Measurements from ENCODE around the gene C1QL4.

GRCh38 chr12:49294086-49294803, 42.7 kb downstream of the C1QL4 start:
- TF ChIP-seq CTCF (IDR thresholded peaks at IDR 0.05) = no peak
- TF ChIP-seq POLR2AphosphoS5 (IDR thresholded peaks at IDR 0.05; ENCODE audit: insufficient read depth in 1 of 2, low read depth in 1 of 2) = no peak
- TF ChIP-seq POLR2A (IDR thresholded peaks at IDR 0.05) = no peak

All from vagina (tissue), 2 donors.